ENCODE data around the gene BTG3. TPM values are rescaled to one million over a fixed set of nuclear protein-coding genes. Genes with fewer than 3 reads are reported as not detected.

Gene BTG3
- total RNA-seq, 1 donor from 2014 or later: 56.2 TPM

GRCh38 chr21:17583898-17584297 is 28.8 kb downstream of the BTG3 start:
- DNase-seq (ENCODE audit: low read depth): no peak
- no peak overlapping the region for H3K4me3 ChIP-seq (ENCODE audit: low read depth, low read length)
- H3K27me3 ChIP-seq (ENCODE audit: control insufficient read depth, insufficient read depth, low read length): no peaks in the 10 kb centered on the region
- no peaks in the 10 kb centered on the region for H3K36me3 ChIP-seq (ENCODE audit: control insufficient read depth, insufficient read depth, low read length)
- no peak for TF ChIP-seq CTCF (IDR thresholded peaks at IDR 0.05; ENCODE audit: insufficient read depth, low read length, poor library complexity, severe bottlenecking)

GRCh38 chr21:17580319-17580718 is 32.4 kb downstream of the BTG3 start:
- DNase-seq (ENCODE audit: low read depth): no peak
- Histone ChIP-seq H3K4me3 (ENCODE audit: low read depth, low read length) (no peak overlapping the region), H3K27me3 (ENCODE audit: control insufficient read depth, insufficient read depth, low read length) (no peaks in the 10 kb centered on the region), H3K36me3 (ENCODE audit: control insufficient read depth, insufficient read depth, low read length) (no peaks in the 10 kb centered on the region)
- TF ChIP-seq CTCF (IDR thresholded peaks at IDR 0.05; ENCODE audit: insufficient read depth, low read length, poor library complexity, severe bottlenecking): no peak

- Histone ChIP-seq H3K27me3 (ENCODE audit: control insufficient read depth, insufficient read depth, low read length) (no peaks in the 10 kb centered on the region), H3K36me3 (ENCODE audit: control insufficient read depth, insufficient read depth, low read length) (no peaks in the 10 kb centered on the region), H3K4me3 (ENCODE audit: low read depth, low read length) (no peak overlapping the region)
- DNase-seq (ENCODE audit: low read depth): no peak
- TF ChIP-seq CTCF (IDR thresholded peaks at IDR 0.05; ENCODE audit: insufficient read depth, low read length, poor library complexity, severe bottlenecking): no peak
Measured at GRCh38 chr21:17578876-17579275, 33.8 kb downstream of the BTG3 start.

- no peaks in the 10 kb centered on the region for H3K36me3 ChIP-seq (ENCODE audit: control insufficient read depth, insufficient read depth, low read length)
- no peak overlapping the region for H3K4me3 ChIP-seq (ENCODE audit: low read depth, low read length)
- DNase-seq (ENCODE audit: low read depth): no peak
- H3K27me3 ChIP-seq (ENCODE audit: control insufficient read depth, insufficient read depth, low read length): no peaks in the 10 kb centered on the region
- no peak for TF ChIP-seq CTCF (IDR thresholded peaks at IDR 0.05; ENCODE audit: insufficient read depth, low read length, poor library complexity, severe bottlenecking)
Measured at GRCh38 chr21:17578162-17578561, 34.5 kb downstream of the BTG3 start.

GRCh38 chr21:17577701-17578100 is 35.0 kb downstream of the BTG3 start:
- TF ChIP-seq CTCF (IDR thresholded peaks at IDR 0.05; ENCODE audit: insufficient read depth, low read length, poor library complexity, severe bottlenecking): no peak
- no peak for DNase-seq (ENCODE audit: low read depth)
- no peaks in the 10 kb centered on the region for H3K36me3 ChIP-seq (ENCODE audit: control insufficient read depth, insufficient read depth, low read length)
- H3K4me3 ChIP-seq (ENCODE audit: low read depth, low read length): no peak overlapping the region
- no peaks in the 10 kb centered on the region for H3K27me3 ChIP-seq (ENCODE audit: control insufficient read depth, insufficient read depth, low read length)

- H3K36me3 ChIP-seq (ENCODE audit: control insufficient read depth, insufficient read depth, low read length): no peaks in the 10 kb centered on the region
- no peak overlapping the region for H3K4me3 ChIP-seq (ENCODE audit: low read depth, low read length)
- H3K27me3 ChIP-seq (ENCODE audit: control insufficient read depth, insufficient read depth, low read length): no peaks in the 10 kb centered on the region
- no peak for DNase-seq (ENCODE audit: low read depth)
- TF ChIP-seq CTCF (IDR thresholded peaks at IDR 0.05; ENCODE audit: insufficient read depth, low read length, poor library complexity, severe bottlenecking): no peak
Measured at GRCh38 chr21:17576080-17576835, 36.4 kb downstream of the BTG3 start.
